Osteocyte (in vitro differentiated cells): ENCODE measurements around the gene IL34. TPM values are rescaled to one million over a fixed set of nuclear protein-coding genes. Genes with fewer than 3 reads are reported as not detected.
A peak's percentile ranks its signal among the peaks of the same experiment; 100 is the strongest.

Experiments
- DNase-seq: peaks from one replicate; pipeline ENCODE4 v3.0.0; 2021; ENCODE audit warnings: mixed read lengths; ENCODE audit not compliant: unreplicated experiment; ENCODE audit errors: extremely low spot score
- H3K27ac Mint-ChIP-seq: one replicate; pipeline ENCODE4 v1.8.0; 2021; ENCODE audit warnings: mild to moderate bottlenecking, mixed read lengths; ENCODE audit not compliant: unreplicated experiment
- H3K27me3 Mint-ChIP-seq: one replicate; pipeline ENCODE4 v1.8.0; 2021; ENCODE audit warnings: mixed read lengths; ENCODE audit not compliant: unreplicated experiment
- H3K36me3 Mint-ChIP-seq: one replicate; pipeline ENCODE4 v1.8.0; 2021; ENCODE audit warnings: mixed read lengths; ENCODE audit not compliant: unreplicated experiment
- H3K4me1 Mint-ChIP-seq: one replicate; pipeline ENCODE4 v1.8.0; 2021; ENCODE audit warnings: mixed read lengths; ENCODE audit not compliant: unreplicated experiment
- H3K4me3 Mint-ChIP-seq: one replicate; pipeline ENCODE4 v1.8.0; 2021; ENCODE audit warnings: mild to moderate bottlenecking, moderate library complexity, mixed read lengths; ENCODE audit not compliant: unreplicated experiment
- H3K9me3 Mint-ChIP-seq: one replicate; pipeline ENCODE4 v1.8.0; 2021; ENCODE audit warnings: mixed read lengths; ENCODE audit not compliant: unreplicated experiment
- total RNA-seq: library from RNA; stranded (reverse); gene quantifications from 2 replicates; pipeline ENCODE4 v1.2.1, GENCODE V29; 2021
- TF ChIP-seq, protein P1 (sequence below): fragments of 200-600 bp; sonication (generic); IDR thresholded peaks from 2 replicates; pipeline ENCODE4 v1.5.0; 2021; ENCODE audit warnings: antibody characterized with exemption, mild to moderate bottlenecking, moderate library complexity

Gene IL34
- total RNA-seq, 1 donor from 2014 or later = 12.7 TPM

DNA sequence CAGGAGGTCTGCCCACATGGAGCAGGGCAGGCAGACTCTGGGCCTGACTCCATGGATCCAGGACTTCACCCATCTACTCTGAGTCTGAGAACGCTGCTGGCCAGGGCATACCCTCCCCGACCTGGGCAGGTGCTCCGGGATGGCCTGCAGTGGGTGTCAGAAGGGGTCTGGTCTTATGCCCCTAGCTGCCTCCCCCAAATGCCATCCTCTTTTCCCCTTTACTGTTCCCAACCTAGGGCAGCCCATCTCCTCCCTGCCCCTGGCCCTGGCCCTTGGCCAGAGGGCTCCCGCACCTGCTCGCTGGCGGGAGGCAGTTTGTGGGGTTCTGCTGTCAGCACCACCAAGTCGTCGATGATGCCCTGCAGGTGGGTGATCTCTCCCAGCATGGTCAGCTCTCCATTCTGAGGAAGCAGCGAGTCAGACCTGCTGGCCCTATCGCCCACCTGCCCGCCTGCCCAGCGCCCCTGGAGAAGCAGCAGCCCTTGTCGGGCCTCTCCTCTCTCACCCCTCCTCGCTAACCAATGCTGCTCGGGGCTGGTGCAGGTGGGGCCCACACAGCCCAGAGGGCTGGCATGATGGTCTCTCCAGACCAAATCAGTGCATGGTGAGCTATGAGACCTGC is 31.3 kb downstream of the IL34 start:
- Mint-ChIP-seq H3K4me3 (no peak overlapping the region), H3K4me1 (peaks cover 18% of the 10 kb centered on the region), H3K9me3 (no peaks in the 10 kb centered on the region), H3K27ac (no peak overlapping the region), H3K36me3 (peaks cover 46% of the 10 kb centered on the region), H3K27me3 (no peaks in the 10 kb centered on the region)
- TF ChIP-seq, protein P1, sequence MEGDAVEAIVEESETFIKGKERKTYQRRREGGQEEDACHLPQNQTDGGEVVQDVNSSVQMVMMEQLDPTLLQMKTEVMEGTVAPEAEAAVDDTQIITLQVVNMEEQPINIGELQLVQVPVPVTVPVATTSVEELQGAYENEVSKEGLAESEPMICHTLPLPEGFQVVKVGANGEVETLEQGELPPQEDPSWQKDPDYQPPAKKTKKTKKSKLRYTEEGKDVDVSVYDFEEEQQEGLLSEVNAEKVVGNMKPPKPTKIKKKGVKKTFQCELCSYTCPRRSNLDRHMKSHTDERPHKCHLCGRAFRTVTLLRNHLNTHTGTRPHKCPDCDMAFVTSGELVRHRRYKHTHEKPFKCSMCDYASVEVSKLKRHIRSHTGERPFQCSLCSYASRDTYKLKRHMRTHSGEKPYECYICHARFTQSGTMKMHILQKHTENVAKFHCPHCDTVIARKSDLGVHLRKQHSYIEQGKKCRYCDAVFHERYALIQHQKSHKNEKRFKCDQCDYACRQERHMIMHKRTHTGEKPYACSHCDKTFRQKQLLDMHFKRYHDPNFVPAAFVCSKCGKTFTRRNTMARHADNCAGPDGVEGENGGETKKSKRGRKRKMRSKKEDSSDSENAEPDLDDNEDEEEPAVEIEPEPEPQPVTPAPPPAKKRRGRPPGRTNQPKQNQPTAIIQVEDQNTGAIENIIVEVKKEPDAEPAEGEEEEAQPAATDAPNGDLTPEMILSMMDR = no peak
- no peak for DNase-seq

DNA sequence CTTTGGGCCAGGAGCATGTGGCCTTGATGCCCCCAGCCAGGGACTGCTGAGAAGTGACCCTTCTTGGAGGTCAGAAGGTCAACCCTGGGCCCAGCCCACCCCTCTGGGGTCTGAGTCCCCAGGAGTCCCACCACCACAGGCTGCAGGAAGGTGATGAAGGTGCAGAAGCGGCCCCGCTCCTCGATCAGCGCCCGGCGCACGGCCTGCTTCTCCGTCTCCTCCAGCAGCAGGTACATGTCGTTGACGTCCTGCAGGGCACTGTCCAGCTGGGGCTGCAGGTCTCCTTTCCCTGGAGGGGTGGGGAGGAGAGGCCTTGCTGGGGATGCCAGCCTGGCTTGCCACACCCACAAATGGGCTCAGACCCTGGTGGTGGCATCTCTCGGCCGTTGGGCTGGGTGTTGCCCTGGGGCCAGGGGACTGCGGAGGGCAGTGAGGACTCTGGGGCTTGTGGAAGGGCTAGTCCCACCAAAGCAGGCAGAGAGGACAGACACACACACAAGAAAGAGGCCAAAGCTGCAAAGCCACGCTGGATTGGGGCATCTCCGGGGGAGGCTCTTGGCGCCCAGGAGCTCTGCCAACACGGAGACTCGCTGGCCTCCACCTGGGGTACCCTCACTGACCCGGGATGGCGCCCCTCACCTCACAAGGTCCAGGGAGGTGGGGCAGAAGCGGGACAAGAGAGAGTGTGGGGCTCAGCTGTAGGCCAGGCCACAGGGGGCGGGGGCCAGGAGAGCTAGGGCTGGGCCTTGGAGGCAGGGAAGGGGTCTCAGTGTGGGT is 31.9 kb downstream of the IL34 start:
- H3K4me3 Mint-ChIP-seq = no peak overlapping the region
- H3K27ac Mint-ChIP-seq = no peak overlapping the region
- H3K27me3 Mint-ChIP-seq = no peaks in the 10 kb centered on the region
- TF ChIP-seq, protein P1 = no peak
- peaks cover 23% of the 10 kb centered on the region for H3K4me1 Mint-ChIP-seq
- no peaks in the 10 kb centered on the region for H3K9me3 Mint-ChIP-seq
- peaks cover 39% of the 10 kb centered on the region for H3K36me3 Mint-ChIP-seq
- DNase-seq = no peak

DNA sequence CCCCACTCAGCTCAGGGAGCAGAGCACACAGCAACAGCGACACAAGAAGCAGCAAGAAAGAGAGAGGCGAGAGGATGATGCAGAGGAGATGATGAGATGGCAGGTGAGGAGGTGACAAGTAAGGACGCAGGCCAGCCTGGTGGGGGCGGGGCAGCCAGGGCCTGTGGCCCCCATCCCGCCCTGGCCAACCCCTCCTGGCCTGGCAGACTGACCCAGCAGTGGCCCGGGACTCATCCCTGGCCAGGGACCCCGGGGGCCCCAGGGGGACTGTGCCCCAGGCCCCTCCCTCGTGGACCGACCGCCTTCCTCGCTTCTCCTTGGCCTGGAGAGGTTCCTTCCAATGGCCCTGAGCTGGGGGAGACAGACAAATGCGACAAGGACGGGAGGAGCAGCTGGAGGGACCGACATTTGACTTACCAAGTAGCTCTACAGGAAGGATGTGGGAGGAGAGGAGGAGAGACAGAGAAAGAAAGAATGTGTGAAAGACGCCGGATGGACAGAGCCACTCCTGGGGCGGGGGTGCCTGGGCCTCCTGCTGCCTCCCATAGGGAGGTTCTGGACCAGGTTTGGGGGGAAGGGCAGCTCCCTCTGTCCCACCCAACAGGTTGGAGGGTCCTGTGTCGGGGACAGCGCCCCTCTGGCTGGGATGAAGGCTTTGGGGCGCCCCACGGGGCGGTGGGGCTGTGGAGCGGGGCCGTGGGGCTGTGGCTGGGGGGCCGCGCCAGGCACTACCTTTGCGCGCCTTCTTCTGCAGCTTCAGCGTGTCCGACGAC is 32.7 kb downstream of the IL34 start:
- Mint-ChIP-seq H3K36me3 (peaks cover 32% of the 10 kb centered on the region), H3K27me3 (no peaks in the 10 kb centered on the region), H3K9me3 (no peaks in the 10 kb centered on the region), H3K4me3 (no peak overlapping the region), H3K4me1 (peaks cover 30% of the 10 kb centered on the region), H3K27ac (no peak overlapping the region)
- DNase-seq = no peak
- TF ChIP-seq, protein P1 = no peak

DNA sequence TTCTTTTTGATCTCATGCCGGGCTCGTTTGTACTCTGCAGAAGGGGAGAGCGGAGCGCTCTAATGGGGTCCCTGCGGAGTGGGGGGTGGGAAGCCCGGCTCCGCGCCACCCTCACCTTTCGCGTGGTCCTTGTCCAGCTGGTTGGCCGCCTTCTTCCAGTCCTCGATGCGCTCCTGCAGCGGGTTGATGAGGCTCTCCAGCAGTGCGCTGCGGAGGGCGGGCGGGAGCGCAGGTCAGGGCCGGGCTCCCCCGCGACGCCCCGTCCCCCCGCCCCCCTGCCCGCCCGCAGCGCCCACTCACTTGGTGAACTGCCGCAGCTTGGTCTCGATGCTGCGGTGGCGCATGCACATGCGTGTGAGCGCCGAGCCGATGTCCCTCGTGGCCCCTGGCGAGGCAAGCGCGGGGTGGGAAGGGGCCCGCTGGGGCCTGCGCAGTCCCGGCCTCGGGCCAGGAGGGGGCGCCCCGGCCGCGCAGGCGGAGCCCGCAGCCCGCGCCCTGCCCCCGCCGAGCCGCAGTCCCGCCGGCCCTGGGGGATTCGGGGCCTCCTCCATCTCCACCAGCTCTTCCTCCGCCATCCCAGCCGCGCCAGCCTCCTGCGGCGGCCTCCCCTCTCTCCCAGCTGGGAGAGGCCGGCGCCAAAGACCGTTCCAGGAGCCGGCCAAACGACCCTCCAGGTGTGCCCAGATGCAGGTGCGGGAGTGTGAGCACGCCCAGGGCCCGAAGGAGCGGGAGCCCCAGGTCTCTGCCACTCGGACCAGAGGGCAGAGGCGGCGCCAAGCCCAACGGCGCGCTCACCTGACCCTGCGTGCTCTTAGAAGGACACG is 33.5 kb downstream of the IL34 start:
- H3K4me1 Mint-ChIP-seq = peaks cover 37% of the 10 kb centered on the region
- H3K9me3 Mint-ChIP-seq = no peaks in the 10 kb centered on the region
- DNase-seq = no peak
- no peaks in the 10 kb centered on the region for H3K27me3 Mint-ChIP-seq
- H3K27ac Mint-ChIP-seq = no peak overlapping the region
- peaks cover 26% of the 10 kb centered on the region for H3K36me3 Mint-ChIP-seq
- TF ChIP-seq, protein P1 = peak; percentile 58
- no peak overlapping the region for H3K4me3 Mint-ChIP-seq
